AML-193 (cell line): ENCODE results near the gene HIVEP2.

Experiments used
- DNase-seq, 2 experiments: peaks; one replicate each; lab custom pipeline; 2025; lab: John Stamatoyannopoulos, UW

Gene HIVEP2

DNA sequence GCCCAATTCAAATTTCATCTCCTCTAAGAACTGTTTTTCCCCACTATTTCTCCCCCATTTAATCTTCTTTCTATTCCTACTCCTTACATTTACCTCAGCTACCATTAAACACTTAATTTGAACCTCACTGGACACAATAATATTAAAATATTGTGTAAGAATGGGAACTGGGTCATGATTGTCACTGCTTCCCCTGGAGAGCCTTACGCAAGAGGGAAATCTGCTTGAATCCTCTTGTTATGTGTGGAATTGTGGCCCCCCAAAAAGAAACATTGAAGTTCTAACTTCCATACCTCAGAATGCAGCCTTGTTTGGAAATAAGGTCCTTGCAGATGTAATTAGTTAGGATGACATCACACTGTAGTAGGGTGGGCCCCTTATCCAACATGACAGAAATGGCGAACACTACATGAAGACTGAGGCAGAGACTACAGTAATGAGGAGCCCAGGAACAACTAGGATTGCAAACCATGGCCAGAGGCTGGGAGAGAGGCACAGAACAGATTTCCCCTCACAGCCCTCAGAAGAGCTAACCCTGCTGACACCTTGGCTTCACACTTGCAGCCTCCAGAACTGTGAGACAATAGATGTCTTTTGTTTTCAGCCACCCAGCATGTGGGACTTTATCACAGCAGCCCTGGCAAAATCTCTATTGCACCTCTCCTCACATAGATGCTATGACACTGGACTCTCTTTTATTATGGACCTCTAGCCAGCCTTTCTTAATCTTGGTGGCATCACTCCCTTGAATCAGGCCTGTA, 29.9 kb downstream of the HIVEP2 start:
- DNase-seq, result no peak

DNA sequence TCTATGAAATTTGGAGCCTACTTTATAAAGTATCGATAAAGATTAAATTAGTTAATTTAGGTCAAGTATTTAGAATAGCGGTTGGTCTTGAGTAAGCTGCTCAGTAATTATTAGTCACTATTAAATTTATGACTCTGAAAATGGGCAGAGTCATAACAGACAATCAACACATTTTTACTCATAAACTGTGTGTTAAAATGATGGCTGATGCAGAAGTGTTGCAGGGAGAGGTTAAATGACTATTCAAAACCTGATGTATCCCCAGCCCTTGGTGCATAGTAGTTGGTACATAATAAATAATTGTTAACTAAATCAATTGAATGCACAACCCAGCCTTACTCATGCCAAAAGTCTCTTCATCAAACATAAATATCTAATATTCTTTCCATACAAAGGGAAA, 30.6 kb downstream of the HIVEP2 start:
- DNase-seq, result no peak

DNA sequence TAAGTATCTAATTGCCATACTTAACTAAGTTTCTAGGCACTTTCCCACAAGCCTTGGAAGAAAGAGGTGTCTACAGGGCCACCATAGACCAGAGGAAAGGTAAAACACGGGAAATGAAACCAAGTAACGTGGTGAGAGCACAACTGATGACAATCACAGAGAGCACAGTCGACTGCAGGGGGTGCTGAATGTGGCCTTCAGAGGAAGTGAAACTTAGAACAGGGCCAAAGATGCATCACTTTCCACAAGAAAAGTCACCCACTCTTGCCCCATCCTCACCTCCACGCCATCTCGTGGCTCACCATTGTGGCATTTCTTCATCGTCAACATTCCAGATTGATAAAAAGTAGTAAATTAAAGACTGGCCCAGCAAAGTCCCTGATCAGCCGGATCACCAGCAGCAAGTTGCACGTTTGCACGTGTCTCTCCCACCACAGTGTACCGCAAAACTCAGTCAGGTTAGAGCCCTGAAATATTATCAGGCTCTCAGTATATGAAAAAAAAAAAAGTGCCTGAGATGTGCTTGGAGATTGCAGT, 31.4 kb downstream of the HIVEP2 start:
- no peak for DNase-seq

DNA sequence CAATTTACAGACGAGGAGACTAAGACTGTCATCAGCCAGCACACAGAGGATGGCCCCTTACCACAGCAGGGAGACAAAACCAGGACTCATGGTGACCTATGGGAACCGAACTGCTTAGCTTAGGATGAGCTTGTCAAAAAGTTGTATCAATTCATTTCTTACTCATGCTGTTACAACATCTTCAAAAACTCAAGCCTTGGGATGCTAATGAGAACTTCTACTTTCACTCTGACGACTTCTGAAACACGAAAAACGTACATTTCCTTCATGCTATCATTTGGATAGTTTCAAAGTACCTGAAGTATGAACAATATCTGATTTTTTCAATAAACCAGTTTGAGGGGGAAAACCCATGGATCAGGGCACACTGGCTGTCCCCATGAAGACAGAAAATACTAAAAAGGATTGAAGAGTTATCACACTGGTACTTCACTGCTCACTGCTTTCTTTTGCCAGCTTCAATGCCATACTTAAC, 31.9 kb downstream of the HIVEP2 start:
- no peak for DNase-seq

DNA sequence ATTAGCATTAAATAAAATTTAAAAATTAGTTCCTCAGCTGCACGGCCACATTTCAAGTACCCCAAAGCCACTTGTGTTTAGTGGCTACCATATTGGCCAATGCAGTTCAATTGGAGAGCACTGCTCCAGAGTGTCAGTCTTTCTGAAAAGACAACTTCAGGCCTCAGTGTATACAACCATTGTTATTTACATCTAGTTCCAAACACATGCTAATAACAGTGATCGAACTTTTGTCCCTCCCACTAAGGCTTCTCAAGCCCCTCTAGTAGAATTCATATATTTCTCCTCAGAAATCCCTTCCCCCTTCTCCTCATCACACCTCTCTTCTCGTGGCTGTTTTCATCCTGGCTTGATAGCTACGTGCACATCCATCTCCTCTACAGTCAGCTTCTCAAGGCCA, 32.9 kb downstream of the HIVEP2 start:
- DNase-seq, result no peak

- DNase-seq, result no peak
These were observed 33.5 kb downstream of the HIVEP2 start for GRCh38 chr6:142911430-142911829.

DNA sequence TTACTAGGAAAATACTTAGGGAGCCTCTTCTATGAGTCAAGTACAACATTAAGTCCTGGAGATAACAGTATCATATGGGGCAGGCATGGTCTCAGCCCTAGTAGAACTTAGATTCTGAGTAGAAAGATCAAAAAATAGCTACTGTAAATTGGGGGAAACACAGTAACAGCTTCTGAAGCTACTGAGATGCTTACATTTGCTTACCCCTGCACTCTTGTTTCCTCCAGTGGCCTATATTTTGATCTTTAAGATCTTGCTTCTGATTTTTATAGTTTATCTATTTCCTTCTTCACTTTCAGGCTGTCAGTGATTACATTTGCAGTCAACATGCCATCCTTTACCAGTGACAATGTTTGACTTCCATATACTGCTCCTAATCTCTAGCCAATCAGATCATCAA, 35.3 kb downstream of the HIVEP2 start:
- DNase-seq, result no peak

DNA sequence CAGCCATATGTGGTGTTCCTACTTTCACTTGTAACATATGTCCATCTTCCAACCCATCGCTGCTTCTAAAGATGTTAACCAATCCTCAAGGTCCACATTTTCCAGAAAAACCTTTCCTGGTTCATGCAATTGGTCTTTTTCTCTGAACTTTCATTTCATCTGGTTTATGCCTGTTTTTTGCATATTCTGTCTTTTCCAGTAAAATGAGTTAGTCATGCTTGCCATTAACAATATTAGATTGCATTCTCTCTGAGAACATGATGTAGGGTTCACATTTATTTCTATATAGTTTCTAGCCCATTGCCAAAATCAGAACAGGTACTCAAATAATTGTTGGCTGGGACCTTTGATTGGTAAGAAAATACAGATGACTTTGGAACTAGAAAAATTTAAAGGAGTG, 36.7 kb downstream of the HIVEP2 start:
- no peak for DNase-seq

DNA sequence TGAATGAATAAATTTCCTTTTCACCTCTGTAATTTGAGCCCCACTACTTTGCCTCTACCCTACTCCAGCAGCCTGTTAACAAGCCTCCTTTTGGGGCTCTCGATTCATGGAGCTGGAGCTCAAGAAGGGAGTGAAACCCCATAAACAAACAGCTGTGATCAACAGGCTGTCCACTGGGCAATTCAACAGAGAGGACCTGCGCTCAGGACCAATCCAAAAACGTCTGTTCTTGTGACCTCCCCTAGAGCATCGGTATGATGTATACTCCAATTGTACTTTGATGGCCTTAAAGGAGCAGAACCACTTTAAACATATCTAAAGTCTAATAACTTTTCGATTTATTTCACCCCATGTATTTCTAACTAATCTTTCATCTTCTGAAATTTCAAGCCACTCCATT, 37.4 kb downstream of the HIVEP2 start:
- DNase-seq, result no peak

DNA sequence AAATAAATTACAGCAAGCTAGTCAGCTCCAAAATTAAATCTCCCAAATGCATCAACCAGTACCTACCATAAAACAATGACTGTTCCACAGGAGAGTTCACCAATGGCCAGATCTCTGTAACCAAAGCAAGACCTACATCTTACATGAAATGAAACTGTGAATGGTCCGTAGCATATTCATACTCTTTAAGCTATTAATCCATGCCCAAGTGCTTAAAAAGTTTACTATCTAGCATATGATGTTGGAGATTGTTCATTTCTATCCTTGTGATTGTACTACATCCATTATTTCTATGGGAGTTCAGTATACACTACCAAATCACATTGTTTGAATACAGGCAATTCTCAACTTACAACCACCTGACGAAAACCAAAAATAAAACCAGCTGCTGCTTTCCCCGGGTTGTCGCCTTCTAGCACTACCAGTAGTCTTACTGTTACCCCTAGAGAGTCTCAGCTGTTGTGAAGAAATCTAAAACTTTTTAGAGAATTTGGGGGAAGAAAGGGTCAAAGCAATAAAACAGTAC, 38.0 kb downstream of the HIVEP2 start:
- no peak for DNase-seq

DNA sequence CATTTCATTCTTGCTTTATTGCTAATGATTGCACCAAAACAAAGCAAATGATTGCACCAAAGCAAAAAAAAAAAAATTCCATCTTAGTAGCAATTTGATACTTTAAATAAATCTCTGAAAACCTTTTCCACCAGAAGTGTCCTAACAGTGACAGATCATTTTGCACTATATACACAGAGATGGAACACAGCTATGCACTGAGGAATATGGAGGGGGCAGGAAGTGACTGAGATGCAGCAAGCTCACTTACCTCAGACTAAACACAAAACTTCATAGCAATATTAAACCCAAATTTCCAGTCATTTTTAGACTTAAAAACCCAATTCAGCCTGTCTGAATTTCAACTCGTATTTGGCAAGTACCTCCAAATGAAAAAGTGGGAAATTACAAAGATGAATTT, 41.2 kb downstream of the HIVEP2 start:
- no peak for DNase-seq

GRCh38 chr6:142902636-142903053, 42.3 kb downstream of the HIVEP2 start:
- peak; percentile 47 to 75 for DNase-seq

DNA sequence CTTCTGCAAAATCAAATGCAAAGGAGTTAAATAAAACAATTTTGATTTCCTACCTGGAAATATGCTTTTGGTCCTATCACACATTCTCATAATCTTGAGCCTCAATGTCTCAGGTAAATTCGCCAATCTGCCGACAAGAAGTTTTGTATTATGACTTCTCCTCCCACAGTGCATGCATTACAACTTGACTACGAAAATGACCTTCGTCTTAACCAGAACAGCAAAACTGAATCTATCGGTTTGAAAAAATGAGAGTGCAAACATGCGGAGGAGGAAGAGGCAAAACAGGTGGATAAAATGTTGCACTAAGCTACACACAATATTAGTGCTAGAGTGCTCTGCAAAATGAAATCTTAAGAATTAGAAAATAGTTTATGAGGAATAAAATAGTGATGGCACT, 43.4 kb downstream of the HIVEP2 start:
- no peak for DNase-seq

- DNase-seq, result no peak
These were observed 44.6 kb downstream of the HIVEP2 start for GRCh38 chr6:142900227-142900971.

- no peak for DNase-seq
These were observed 45.8 kb downstream of the HIVEP2 start for GRCh38 chr6:142898927-142899895.

DNA sequence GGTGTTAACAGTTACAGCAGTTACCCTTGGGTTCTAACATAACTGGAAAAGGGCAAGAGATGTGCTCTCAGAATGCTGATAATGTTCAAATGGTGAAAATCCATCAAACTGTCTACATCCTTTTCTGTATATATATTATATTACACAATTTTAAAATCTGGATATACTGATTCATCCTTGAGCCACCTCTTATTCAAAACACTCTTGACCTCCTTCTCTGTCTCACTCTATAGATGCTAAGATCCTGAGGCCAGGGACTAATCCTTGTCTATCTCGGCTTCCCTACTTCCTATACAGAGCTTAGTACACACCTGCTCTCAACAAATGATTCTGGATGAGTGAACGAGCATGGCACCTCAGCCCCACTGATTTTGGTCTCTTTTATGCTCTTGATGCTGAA, 47.3 kb downstream of the HIVEP2 start:
- no peak for DNase-seq

DNA sequence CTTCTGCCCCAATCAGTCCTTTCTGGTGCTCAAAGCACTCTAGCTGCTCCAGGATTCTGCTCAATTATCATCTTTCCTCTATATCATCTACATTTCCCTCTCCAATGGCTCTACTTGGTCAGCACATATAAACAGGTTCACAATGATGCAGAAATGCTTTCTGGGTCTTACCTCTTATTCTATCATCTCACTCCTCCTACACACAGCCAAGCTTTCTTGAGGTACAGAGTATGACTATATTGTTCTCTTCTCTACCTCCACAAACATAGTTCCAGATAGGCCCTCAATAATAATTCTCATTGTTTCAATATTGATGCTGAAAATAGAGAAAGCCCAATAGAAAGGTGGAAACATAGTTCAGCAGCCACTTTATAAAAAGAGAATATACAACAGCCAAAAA, 48.2 kb downstream of the HIVEP2 start:
- no peak for DNase-seq

DNA sequence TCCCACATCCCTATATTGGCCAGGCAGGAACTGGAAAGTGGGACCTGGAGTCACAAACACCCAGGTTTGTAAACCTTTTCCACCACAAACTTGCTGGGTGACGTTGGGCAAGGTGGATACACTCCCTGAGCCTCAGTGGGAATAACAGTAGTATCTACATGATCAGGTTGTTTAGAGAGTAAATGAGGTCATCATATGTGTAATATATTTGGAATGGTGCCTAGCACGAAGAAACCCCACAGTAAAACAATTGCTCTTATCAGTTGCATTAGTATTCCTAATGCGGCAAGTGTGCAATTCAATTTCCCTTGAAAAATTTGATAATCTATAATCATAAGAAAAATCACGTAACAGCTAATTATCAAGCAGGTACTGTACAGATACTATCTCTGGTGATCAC, 51.9 kb downstream of the HIVEP2 start:
- DNase-seq, result no peak

- no peak for DNase-seq
These were observed 52.5 kb downstream of the HIVEP2 start for GRCh38 chr6:142892254-142893021.

DNA sequence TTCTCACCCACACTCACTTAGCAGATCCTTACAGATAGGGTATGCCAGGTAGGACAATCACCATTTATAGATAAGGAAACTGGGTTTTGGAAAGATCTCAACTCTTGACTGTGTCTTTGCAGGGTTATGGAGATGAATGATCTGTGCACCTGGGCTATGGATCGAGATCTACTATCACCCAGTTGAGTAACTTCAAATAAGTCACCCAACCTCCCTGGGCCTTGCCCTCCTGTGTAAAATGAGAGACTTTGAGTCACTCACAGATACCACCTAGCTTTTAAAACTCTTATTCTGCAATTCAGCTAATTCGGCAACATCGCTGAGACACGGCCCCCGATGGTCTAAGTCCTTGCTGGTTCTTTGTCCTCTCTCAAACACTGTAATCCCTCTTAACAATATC, 53.5 kb downstream of the HIVEP2 start:
- no peak for DNase-seq

GRCh38 chr6:142888456-142888855, 56.5 kb downstream of the HIVEP2 start:
- DNase-seq, result no peak
